Uterus (tissue), 2 donors: Measurements from ENCODE around the gene GRK3.

ENCODE experiments used
- CTCF ChIP-seq, 4 experiments: fragments of 200-600 bp in 2 of 4; fragments of 450-650 bp in 2 of 4; sonication (generic) in 2 of 4; IDR thresholded peaks; one replicate each; pipeline ENCODE4 v1.5.1; 2016 to 2019; ENCODE audit warnings: antibody characterized with exemption in 4 of 4, mild to moderate bottlenecking in 2 of 4, moderate library complexity in 1 of 4
- POLR2A ChIP-seq, 2 donors: fragments of 450-650 bp; IDR thresholded peaks; one replicate each; pipeline ENCODE4 v1.6.1; 2016; ENCODE audit warnings: antibody characterized with exemption in 2 of 2, mild to moderate bottlenecking in 1 of 2, moderate library complexity in 1 of 2

- TF ChIP-seq CTCF (IDR thresholded peaks at IDR 0.05) (no peak), POLR2A (IDR thresholded peaks at IDR 0.05) (no peak)
Observed at GRCh38 chr22:25546242-25546641, 18.2 kb upstream of the GRK3 start.
